Heart right ventricle (tissue), 16 donors: Measurements from ENCODE around the gene BPIFB6. TPM values are rescaled to one million over a fixed set of nuclear protein-coding genes. Genes with fewer than 3 reads are reported as not detected.

Experiments
- ATAC-seq, 8 donors: fragments of 200-7000 bp; cut with Tn5 transposase; one replicate each; pipeline ENCODE4 v1.9.1; 2020; ENCODE audit warnings: mild to moderate bottlenecking in 8 of 8, moderate library complexity in 8 of 8, moderate number of reproducible peaks in 1 of 8
- DNase-seq, 2 donors: peaks; one replicate each; pipeline ENCODE4 v3.0.0-alpha.2; 2020
- H3K27ac ChIP-seq, 10 donors: fragments of 200-600 bp; sonication (generic) in 2 of 10; one replicate each; pipeline versions ENCODE4 v1.5.0 to v1.8.0; 2020 to 2022; ENCODE audit warnings: mild to moderate bottlenecking in 3 of 10
- H3K27me3 ChIP-seq, 7 donors: fragments of 200-600 bp; one replicate each; pipeline ENCODE4 v1.8.0; 2021 to 2022; ENCODE audit warnings: mild to moderate bottlenecking in 2 of 7
- H3K36me3 ChIP-seq, 9 donors: fragments of 200-600 bp; sonication (generic) in 1 of 9; one replicate each; pipeline versions ENCODE4 v1.5.0 to v1.8.0; 2020 to 2022; ENCODE audit warnings: mild to moderate bottlenecking in 2 of 9
- H3K4me1 ChIP-seq, 9 donors: fragments of 200-600 bp; sonication (generic) in 1 of 9; one replicate each; pipeline versions ENCODE4 v1.5.0 to v1.8.0; 2020 to 2022; ENCODE audit warnings: mild to moderate bottlenecking in 4 of 9
- H3K4me3 ChIP-seq, 10 donors: fragments of 200-600 bp; sonication (generic) in 2 of 10; one replicate each; pipeline versions ENCODE4 v1.5.0 to v1.8.0; 2020 to 2022; ENCODE audit warnings: mild to moderate bottlenecking in 7 of 10, moderate library complexity in 2 of 10
- H3K9me3 ChIP-seq, 11 donors: fragments of 200-600 bp in 10 of 11; sonication (generic) in 2 of 11; one replicate each; pipeline versions ENCODE4 v1.5.0 to v1.8.0; 2013 to 2022; ENCODE audit warnings: mild to moderate bottlenecking in 2 of 11, control low read depth in 1 of 11, moderate library complexity in 1 of 11
- CTCF ChIP-seq, 9 donors: fragments of 200-600 bp; sonication (generic) in 2 of 9; IDR thresholded peaks; one replicate each; pipeline versions ENCODE4 v1.5.0 to v1.8.0; 2021 to 2022; ENCODE audit warnings: antibody characterized with exemption in 9 of 9, mild to moderate bottlenecking in 5 of 9, moderate library complexity in 1 of 9
- WGBS, 2 donors: extraction: QIAGEN DNeasy Blood & Tissue Kit; methylation state at CpG; one replicate each; pipeline ENCODE4 v1.1.7; 2013; ENCODE audit warnings: inconsistent platforms in 1 of 2; 5-methylcytosine and 5-hydroxymethylcytosine counted together
- intact Hi-C, 10 donors: fragments of 100-400 bp; cut with DNase I; formaldehyde crosslinking; loops; one replicate each; pipeline versions ENCODE4 v1.11.1 to v1.14.2; 2022
- polyA plus RNA-seq, 2 donors: library from polyadenylated mRNA; stranded (reverse); fragments of 200-250 nt; gene quantifications; one replicate each; pipeline ENCODE4 v1.2.3, GENCODE V29; 2013
- total RNA-seq, 10 donors: library from RNA; stranded (reverse); fragmentation: NEBNext Ultra II Directional in 3 of 10; extraction: Animal tissue kit (Norgen Biotek cat#: 25700) in 3 of 10; gene quantifications; one replicate each; pipeline versions ENCODE4 v1.2.1 to v1.2.4, GENCODE V29; 2021 to 2023
- donor health status: Arrhythmogenic right ventricular cardiomyopathy.
- donor health status: ischemic (EF 13 %, LVEDD 7.1; RV severe dilation, severe dysfunction).
- donor health status: healthy with polysubstance abuse.
- donor health status: DM: no; HTN: yes; CAD: no.
- donor health status: DM: no; HTN: no; CAD: no.
- donor health status: ischemic (EF 25% LVEDD 6.9; RV normal size, moderate dysfunction).
- donor health status: ischemic (EF 25% LVEDD 5.7; RV mildly dilated, moderate dysfunction).
- donor health status: healthy.
- donor health status: DM: yes; HTN: yes; CAD: no.
- donor health status: Ischemic cardiomyopathy.
- donor health status: ischemic (EF 35%, LVEDD 5.7; RV mildly dilated, moderate dysfunction).
- donor health status: nonischemic (EF 11% LVEDD 7.7; RV severe dilation, severe dysfunction).
- donor health status: DM: yes; HTN: yes; CAD: no.
- donor health status: PGD.
- donor health status: ischemic (EF 29% LVEDD 5.4; RV normal size, mild dysfunction).
- donor health status: nonischemic (EF 23%, LVEDD 6.1; RV moderate dilation, normal function).

The BPIFB6 gene
- total and polyA plus RNA-seq, 12 donors = not detected

GRCh38 chr20:33014336-33015113, 16.9 kb upstream of the BPIFB6 start:
- H3K27me3 ChIP-seq = peaks cover 0 to 30% (median 18%) of the 10 kb centered on the region in 7 donors
- intact Hi-C loops = no loop called here
- no peak for ATAC-seq

GRCh38 chr20:33015114-33015484, 16.3 kb upstream of the BPIFB6 start:
- peaks cover 0 to 30% (median 18%) of the 10 kb centered on the region in 7 donors for H3K27me3 ChIP-seq
- TF ChIP-seq CTCF (IDR thresholded peaks at IDR 0.05) = no peak
- 77 to 78% methylated on average over 10 of the region's 10 CpGs for WGBS, 2 donors
- no peaks in the 10 kb centered on the region for H3K36me3 ChIP-seq
- H3K4me1 ChIP-seq = no peaks in the 10 kb centered on the region
- ATAC-seq = no peak
- intact Hi-C loops = no loop called here
- H3K27ac ChIP-seq = no peak overlapping the region
- H3K4me3 ChIP-seq = no peak overlapping the region
- H3K9me3 ChIP-seq = no peaks in the 10 kb centered on the region
- DNase-seq = no peak

More at GRCh38 chr20:33014336-33015113, 16.9 kb upstream of the BPIFB6 start:
- 53 to 61% methylated on average over 16 of the region's 16 CpGs for WGBS, 2 donors
- DNase-seq = no peak
- no peaks in the 10 kb centered on the region for H3K4me1 ChIP-seq
- no peaks in the 10 kb centered on the region for H3K36me3 ChIP-seq
- no peaks in the 10 kb centered on the region for H3K9me3 ChIP-seq
- no peak for TF ChIP-seq CTCF (IDR thresholded peaks at IDR 0.05)
- H3K27ac ChIP-seq = no peak overlapping the region
- H3K4me3 ChIP-seq = no peak overlapping the region

- H3K4me1 ChIP-seq = no peaks in the 10 kb centered on the region
- H3K36me3 ChIP-seq = no peaks in the 10 kb centered on the region
- no peaks in the 10 kb centered on the region for H3K9me3 ChIP-seq
- H3K27ac ChIP-seq = no peak overlapping the region
- no peak for ATAC-seq
- 70 to 80% methylated on average over 15 of the region's 15 CpGs for WGBS, 2 donors
- intact Hi-C loops = no loop called here
- DNase-seq = no peak
- no peak for TF ChIP-seq CTCF (IDR thresholded peaks at IDR 0.05)
- peaks cover 0 to 30% (median 18%) of the 10 kb centered on the region in 7 donors for H3K27me3 ChIP-seq
- H3K4me3 ChIP-seq = no peak overlapping the region
These were observed 15.5 kb upstream of the BPIFB6 start for GRCh38 chr20:33015700-33016580.

- Histone ChIP-seq H3K27me3 (peaks cover 0 to 30% (median 18%) of the 10 kb centered on the region in 7 donors), H3K27ac (no peak overlapping the region), H3K9me3 (no peaks in the 10 kb centered on the region), H3K4me1 (no peaks in the 10 kb centered on the region), H3K36me3 (no peaks in the 10 kb centered on the region), H3K4me3 (no peak overlapping the region)
- intact Hi-C loops = no loop called here
- no peak for TF ChIP-seq CTCF (IDR thresholded peaks at IDR 0.05)
- DNase-seq (no peak), ATAC-seq (no peak)
- WGBS, 2 donors = 68 to 69% methylated on average over 7 of the region's 7 CpGs
These were observed 14.8 kb upstream of the BPIFB6 start for GRCh38 chr20:33016581-33017109.
